ENCODE measurements around the gene SLC19A1. TPM values are rescaled to one million over a fixed set of nuclear protein-coding genes. Genes with fewer than 3 reads are reported as not detected.

Gene SLC19A1
- total RNA-seq, 6 experiments from 2014 or later = 4.5 to 24.5 (median 15.7) TPM

DNA sequence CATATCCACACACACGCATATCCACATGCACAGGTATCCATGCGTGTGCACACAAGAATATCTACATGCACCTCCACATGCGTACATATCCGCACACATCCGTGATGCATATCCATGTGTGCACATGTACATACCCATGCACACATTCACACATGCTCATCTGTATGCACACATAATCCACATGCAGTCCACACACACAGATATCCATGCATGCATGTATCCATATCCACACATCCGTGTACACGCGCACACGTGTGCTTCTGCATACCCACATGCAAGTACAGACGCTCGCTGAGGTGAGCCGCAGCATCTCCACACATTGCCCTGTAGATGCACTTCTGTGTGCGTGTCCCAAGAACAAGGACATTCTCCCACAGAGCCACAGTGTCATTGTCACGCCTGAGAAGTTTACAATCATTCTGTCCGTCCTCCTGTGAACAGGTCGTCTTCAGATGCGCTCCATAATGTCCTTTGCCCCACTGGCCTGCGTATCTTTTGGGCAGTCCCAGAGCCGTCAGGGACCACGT is 93.9 kb downstream of the SLC19A1 start:
- H3K27ac ChIP-seq = peak overlapping the region in 1 of 3 donors; percentile 41
- H3K9me3 ChIP-seq = no peaks in the 10 kb centered on the region
- WGBS (ENCODE audit: insufficient coverage, low coverage, low lambda C conversion rate, missing lambda C conversion rate) = 75% methylated on average over 9 of the region's 20 CpGs
- ATAC-seq = no peak
- intact Hi-C loops (cut with DNase I) = no loop called here
- H3K4me3 ChIP-seq = peak overlapping the region in 2 of 3 donors; percentile 32 to 47
- H3K36me3 ChIP-seq = no peaks in the 10 kb centered on the region
- DNase-seq = no peak
- no peak for TF ChIP-seq CTCF (IDR thresholded peaks at IDR 0.05)
- no peak for TF ChIP-seq POLR2A (IDR thresholded peaks at IDR 0.05)
- no peaks in the 10 kb centered on the region for H3K27me3 ChIP-seq
- H3K4me1 ChIP-seq = peaks cover 0 to 34% (median 9%) of the 10 kb centered on the region in 4 donors

Small RNA genes within 50 kb of the gene (microRNA-seq; reads per million reads assigned to microRNA genes)
- 53.5 to 64.4 reads per million in 2 donors for gene MIR6815

Small RNA genes within 50 kb of the gene (small RNA-seq; reads per million reads assigned to genes)
- gene MIR6815 = 0 reads per million in 2 experiments

Other genes with a start within 250 kb of the SLC19A1 start
- gene COL18A1, start 137.3 kb downstream of the SLC19A1 start, total RNA-seq = 100 to 1,000 TPM; 261 to 487 (median 297) TPM
- 1 to 10 TPM in 1 of 6 experiments, under 1 TPM in 5; 0.37 to 1.5 (median 0.69) TPM for gene PCBP3, start 101.3 kb upstream of the SLC19A1 start, total RNA-seq

All from right lobe of liver (tissue), 6 donors.